Measurements from ENCODE around the gene HGD. TPM values are rescaled to one million over a fixed set of nuclear protein-coding genes. Genes with fewer than 3 reads are reported as not detected.

Gene HGD
- total and polyA plus RNA-seq, 2 donors (not counting 3 experiments of a cell fraction or from before 2014, with no cell fraction given): 0.18 to 0.22 TPM

DNA sequence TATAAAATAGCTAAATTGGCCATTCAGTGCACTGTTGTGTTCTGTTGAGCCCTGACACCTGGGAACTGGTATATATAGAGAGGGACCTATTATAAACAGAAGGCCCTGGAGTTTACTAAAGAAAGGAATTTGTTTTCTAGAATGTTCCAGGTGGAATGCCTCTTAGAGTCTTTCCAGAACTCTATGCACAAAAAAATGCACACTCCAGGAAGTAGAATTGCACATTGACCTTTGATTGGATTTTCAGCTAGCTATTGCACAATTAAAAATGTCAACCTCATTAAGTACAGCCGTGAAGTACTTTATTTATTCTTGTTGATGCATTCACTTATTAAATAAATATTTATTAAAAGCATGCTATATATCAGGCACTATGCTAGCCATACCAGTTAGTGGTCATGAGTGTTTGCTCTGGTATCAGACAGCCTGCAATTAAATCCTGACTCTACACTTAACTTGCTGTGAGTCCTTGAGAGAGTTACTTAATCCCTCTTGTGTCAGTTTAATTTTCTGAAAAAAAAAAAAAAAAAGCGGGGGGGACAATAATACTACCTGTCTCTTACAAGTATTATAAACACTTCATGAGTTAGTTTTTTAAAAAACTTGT, 45.1 kb downstream of the HGD start:
- ChIA-PET POLR2A (interaction anchor here (0.7 kb wide), 1 partner anchor 11 kb away, joined by 10 read pairs; no protein-coding TSS in a partner anchor), CTCF (no interaction called here)
- no peaks in the 10 kb centered on the region for H3K36me3 ChIP-seq (ENCODE audit: control insufficient read depth in 2 of 2, extremely low read depth in 1 of 2, insufficient read depth in 2 of 2, low read length in 2 of 2)
- H2AFZ ChIP-seq (ENCODE audit: low read depth, low read length): no peak overlapping the region
- H3K4me2 ChIP-seq (ENCODE audit: insufficient read depth, low read length): no peak overlapping the region
- dilution Hi-C loops (cut with MboI; ENCODE audit: extremely low pct_ligation_motif_present, low sequenced_read_pairs) (no loop called here), intact Hi-C loops (cut with micrococcal nuclease) (no loop called here)
- BruUV-seq (replicated peaks): no TSS peak
- no peak for DNase-seq (ENCODE audit: low read depth, low spot score)
- no peak overlapping the region for H3K4me3 ChIP-seq (replicated peaks in 1 of 3; ENCODE audit: insufficient read depth in 1 of 3, low read depth in 1 of 3, low read length in 3 of 3)
- FAIRE-seq: no peak
- no peak overlapping the region for H3K9ac ChIP-seq (replicated peaks; ENCODE audit: extremely low read depth, insufficient read depth, low read length)
- H3K27me3 ChIP-seq (ENCODE audit: control insufficient read depth in 2 of 2, insufficient read depth in 2 of 2, low read length in 2 of 2): no peaks in the 10 kb centered on the region
- no peaks in the 10 kb centered on the region for H3K9me3 ChIP-seq (replicated peaks; ENCODE audit: control insufficient read depth, insufficient read depth, low read length)
- H4K20me1 ChIP-seq (replicated peaks; ENCODE audit: control insufficient read depth, extremely low read depth, insufficient read depth, low read length): no peaks in the 10 kb centered on the region
- no peaks in the 10 kb centered on the region for H3K79me2 ChIP-seq (ENCODE audit: control insufficient read depth, insufficient read depth, low read length)
- no peaks in the 10 kb centered on the region for H3K9me1 ChIP-seq (replicated peaks; ENCODE audit: control insufficient read depth, extremely low read depth, insufficient read depth, low read length)
- no peak for TF ChIP-seq POLR2A (IDR thresholded peaks at IDR 0.05; ENCODE audit: low read depth, low read length)
- TF ChIP-seq FOS (IDR thresholded peaks at IDR 0.05; ENCODE audit: borderline replicate concordance, insufficient read depth, low read length): no peak
- no peak for TF ChIP-seq MYC (IDR thresholded peaks at IDR 0.05; ENCODE audit: low read depth, low read length)
- TF ChIP-seq JUN (IDR thresholded peaks at IDR 0.05; ENCODE audit: borderline replicate concordance, insufficient read depth, insufficient read length, low read depth): no peak
- no peak for TF ChIP-seq EZH2 (IDR thresholded peaks at IDR 0.05; ENCODE audit: borderline replicate concordance, low read depth, low read length, severe bottlenecking)
- TF ChIP-seq MAX (IDR thresholded peaks at IDR 0.05; ENCODE audit: insufficient read depth, insufficient read length): no peak
- TF ChIP-seq, protein P1, sequence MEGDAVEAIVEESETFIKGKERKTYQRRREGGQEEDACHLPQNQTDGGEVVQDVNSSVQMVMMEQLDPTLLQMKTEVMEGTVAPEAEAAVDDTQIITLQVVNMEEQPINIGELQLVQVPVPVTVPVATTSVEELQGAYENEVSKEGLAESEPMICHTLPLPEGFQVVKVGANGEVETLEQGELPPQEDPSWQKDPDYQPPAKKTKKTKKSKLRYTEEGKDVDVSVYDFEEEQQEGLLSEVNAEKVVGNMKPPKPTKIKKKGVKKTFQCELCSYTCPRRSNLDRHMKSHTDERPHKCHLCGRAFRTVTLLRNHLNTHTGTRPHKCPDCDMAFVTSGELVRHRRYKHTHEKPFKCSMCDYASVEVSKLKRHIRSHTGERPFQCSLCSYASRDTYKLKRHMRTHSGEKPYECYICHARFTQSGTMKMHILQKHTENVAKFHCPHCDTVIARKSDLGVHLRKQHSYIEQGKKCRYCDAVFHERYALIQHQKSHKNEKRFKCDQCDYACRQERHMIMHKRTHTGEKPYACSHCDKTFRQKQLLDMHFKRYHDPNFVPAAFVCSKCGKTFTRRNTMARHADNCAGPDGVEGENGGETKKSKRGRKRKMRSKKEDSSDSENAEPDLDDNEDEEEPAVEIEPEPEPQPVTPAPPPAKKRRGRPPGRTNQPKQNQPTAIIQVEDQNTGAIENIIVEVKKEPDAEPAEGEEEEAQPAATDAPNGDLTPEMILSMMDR (IDR thresholded peaks at IDR 0.05; ENCODE audit: extremely low read depth in 1 of 2, insufficient read depth in 1 of 2, low read depth in 1 of 2, low read length in 2 of 2): no peak
- TF ChIP-seq GATA2 (IDR thresholded peaks at IDR 0.05; ENCODE audit: insufficient read depth, insufficient read length, low read depth, low read length): no peak
- no peak for TF ChIP-seq POLR2AphosphoS5 (IDR thresholded peaks at IDR 0.05; ENCODE audit: insufficient read depth, low read depth, low read length)
- no peak overlapping the region for H3K27ac ChIP-seq (ENCODE audit: insufficient read depth, low read depth, low read length)
- no peaks in the 10 kb centered on the region for H3K4me1 ChIP-seq (ENCODE audit: control insufficient read depth, extremely low read depth, insufficient read depth, low read length)
